Subcutaneous adipose tissue (tissue), 4 donors: Measurements from ENCODE around the gene DENND4A. TPM values are rescaled to one million over a fixed set of nuclear protein-coding genes. Genes with fewer than 3 reads are reported as not detected.

Experiments used
- total RNA-seq, 4 donors: library from RNA; depleted of rRNA; stranded (reverse); fragments of >200 nt; gene quantifications; one replicate each; pipeline ENCODE4 v1.1.0, GENCODE V29; 2016
- TF ChIP-seq, protein P1 (sequence below): fragments of 450-650 bp; IDR thresholded peaks from one replicate; pipeline ENCODE4 v1.5.1; 2016; ENCODE audit warnings: low read depth, mild to moderate bottlenecking, control low read depth, antibody characterized with exemption, moderate library complexity

DENND4A gene
- total RNA-seq, 4 donors from 2014 or later = 29.4 to 36.7 (median 33.3) TPM

DNA sequence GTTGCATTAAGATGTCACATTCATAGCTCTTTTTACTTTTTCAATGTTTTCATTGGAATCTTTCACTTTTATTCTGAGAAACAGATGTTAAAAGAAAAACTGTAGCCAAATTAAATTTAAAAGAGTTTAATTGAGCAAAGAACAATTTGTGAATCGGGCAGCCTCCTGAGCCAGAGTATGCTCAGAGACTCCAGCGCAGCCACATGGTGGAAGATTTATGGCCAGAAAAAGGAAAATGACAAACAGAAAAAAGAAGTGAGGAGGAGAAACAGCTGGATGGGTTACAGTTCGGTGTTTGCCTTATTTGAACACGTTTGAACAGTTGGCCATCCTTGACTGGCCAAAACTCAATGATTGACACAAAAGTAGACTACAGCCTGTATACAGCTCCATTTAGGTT is 43.4 kb upstream of the DENND4A start:
- TF ChIP-seq, protein P1, sequence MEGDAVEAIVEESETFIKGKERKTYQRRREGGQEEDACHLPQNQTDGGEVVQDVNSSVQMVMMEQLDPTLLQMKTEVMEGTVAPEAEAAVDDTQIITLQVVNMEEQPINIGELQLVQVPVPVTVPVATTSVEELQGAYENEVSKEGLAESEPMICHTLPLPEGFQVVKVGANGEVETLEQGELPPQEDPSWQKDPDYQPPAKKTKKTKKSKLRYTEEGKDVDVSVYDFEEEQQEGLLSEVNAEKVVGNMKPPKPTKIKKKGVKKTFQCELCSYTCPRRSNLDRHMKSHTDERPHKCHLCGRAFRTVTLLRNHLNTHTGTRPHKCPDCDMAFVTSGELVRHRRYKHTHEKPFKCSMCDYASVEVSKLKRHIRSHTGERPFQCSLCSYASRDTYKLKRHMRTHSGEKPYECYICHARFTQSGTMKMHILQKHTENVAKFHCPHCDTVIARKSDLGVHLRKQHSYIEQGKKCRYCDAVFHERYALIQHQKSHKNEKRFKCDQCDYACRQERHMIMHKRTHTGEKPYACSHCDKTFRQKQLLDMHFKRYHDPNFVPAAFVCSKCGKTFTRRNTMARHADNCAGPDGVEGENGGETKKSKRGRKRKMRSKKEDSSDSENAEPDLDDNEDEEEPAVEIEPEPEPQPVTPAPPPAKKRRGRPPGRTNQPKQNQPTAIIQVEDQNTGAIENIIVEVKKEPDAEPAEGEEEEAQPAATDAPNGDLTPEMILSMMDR = no peak

DNA sequence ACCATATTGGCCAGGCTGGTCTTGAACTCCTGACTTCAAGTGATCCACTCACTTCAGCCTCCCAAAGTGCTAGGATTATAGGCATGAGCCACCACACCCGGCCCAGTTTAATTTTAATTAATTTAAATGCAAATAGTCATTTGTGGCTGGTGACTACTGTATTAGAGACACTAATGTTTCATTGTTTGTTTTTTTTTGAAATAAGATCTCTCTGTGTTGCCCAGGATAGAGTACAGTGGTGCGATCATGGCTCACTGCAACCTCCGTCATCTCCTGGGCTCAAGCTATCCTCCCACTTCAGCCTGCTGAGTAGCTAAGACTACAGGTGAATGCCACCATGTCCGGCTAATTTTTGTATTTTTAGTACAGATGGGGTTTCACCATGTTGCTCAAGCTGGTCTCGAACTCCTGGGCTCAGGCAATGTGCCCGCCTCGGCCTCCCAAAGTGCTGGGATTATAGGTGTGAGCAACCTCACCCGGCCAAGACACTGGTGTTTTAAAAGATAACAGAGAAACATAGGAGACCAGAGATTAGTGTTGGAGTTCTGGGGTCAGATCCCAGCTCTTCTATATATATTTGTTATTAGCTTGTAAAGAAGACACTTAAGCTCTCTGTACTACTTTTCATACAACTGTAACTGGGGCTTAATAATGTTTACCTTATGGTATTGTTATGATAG is 42.6 kb upstream of the DENND4A start:
- TF ChIP-seq, protein P1 = no peak

DNA sequence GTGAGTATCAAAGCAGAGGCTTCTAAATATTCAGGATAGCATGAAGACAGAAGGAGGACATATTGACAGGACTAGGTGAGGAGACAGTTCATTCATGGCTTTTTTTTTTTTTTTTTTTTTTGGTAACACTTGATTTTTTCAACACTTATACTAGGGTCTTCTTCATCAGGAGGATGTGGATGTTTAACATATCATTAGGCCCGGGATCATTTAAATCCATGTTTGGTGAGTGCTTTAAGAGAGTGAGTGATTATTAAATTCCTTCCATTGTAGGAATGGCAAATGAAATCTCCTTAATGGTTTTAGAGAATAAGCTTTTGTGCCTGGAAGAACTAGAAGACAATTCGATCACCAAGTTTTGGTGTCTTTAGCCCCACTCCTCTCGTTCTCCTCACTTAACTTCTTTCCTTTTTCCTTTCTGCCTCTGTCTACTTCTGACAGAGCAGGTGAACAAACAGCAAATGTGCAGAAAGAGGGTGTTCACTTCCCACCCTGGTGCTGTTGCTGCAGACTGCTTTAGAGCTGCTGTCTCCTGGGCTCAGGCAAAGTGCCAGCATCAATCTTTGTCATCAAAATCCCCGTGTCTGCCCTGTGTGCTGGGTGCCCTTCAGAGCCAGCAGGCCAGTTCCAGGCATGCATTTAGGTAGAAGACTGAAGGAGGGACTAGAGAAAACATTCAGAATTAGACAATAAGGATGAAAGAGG is 41.6 kb upstream of the DENND4A start:
- TF ChIP-seq, protein P1 = no peak

DNA sequence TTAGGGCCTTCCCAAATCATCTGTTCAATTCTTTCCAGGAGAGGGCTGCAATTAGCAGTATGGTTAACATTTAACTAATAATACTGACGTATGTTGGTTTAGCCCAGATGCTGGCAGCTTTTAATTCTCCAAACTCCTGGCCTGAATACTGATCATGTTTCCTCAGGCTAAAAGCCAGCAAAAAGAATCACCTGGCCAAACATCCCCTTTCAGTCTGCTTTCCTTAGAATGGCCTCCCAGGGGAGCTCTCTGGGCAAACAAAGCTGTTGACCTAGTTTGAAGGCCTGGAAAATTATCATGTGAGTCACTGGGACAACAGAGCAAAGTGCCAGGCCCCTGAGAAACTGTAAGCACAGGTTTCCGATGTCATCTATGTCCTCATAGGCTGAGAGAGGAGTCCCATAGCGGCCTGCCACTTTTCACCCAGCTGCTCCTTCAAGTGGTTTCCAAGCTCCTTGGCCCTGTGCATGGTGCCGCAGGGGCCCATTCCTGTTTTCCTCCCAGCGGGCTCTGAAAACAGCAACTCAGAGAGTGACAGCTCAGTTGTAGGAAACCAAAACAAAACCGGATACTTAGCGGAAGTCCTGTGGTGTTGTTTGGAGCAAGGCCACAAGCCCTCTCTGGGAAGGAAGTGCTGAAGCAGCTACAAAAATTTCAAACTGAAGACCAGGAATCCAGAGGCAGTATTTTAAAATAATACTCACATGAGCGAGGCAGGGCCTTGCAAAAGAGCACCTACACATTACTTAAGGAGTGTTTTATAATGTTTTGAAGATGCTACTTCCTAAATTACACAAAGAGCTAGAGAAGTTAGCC is 40.7 kb upstream of the DENND4A start:
- TF ChIP-seq, protein P1 = no peak

DNA sequence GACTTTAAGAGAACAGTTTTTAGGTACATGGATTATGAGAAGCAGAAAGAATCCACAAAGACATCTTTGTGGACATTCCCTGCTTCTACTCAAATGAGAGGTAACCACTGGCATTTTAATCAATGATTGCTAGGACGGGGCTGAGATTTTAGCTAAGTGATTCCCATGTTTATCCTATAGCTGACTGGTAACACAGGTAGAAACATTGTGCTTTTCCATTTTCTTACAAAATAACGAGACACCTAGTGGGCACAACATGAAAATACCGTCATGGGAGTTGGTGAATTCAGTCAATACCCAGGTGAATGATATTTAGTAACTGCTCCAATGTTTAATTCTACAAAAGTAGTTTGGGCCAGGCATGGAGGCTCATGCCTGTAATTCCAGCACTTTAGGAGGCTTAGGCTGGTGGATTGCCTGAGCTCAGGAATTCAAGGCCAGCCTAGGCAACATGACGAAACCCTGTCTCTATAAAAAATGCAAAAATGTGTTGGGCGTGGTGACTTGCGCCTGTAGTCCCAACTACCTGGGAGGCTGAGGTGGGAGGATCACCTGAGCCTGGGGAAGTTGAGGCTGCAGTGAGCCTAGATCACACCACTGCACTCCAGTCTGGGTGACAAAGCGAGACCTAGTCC is 37.2 kb upstream of the DENND4A start:
- TF ChIP-seq, protein P1 = no peak

DNA sequence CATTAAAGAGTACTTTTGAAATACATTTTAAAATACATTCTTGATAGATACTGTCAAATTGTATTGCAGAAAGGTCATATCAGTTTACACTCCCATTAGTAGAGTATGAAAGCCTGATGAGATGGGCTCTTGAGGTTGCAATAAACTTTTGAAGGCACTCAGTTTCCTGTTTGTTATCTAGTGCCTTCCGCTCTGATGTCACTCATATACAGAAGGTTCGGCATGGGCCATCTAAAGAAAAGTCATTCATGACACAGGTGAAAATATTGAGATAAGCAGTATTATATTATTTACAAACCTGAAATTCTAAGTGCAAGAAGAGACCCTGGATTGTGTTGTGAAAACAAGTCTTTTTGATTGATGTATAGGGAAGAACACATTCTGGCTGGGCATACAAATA is 36.5 kb upstream of the DENND4A start:
- TF ChIP-seq, protein P1 = no peak
